ENCODE data around the gene MTX2.

Gene MTX2

DNA sequence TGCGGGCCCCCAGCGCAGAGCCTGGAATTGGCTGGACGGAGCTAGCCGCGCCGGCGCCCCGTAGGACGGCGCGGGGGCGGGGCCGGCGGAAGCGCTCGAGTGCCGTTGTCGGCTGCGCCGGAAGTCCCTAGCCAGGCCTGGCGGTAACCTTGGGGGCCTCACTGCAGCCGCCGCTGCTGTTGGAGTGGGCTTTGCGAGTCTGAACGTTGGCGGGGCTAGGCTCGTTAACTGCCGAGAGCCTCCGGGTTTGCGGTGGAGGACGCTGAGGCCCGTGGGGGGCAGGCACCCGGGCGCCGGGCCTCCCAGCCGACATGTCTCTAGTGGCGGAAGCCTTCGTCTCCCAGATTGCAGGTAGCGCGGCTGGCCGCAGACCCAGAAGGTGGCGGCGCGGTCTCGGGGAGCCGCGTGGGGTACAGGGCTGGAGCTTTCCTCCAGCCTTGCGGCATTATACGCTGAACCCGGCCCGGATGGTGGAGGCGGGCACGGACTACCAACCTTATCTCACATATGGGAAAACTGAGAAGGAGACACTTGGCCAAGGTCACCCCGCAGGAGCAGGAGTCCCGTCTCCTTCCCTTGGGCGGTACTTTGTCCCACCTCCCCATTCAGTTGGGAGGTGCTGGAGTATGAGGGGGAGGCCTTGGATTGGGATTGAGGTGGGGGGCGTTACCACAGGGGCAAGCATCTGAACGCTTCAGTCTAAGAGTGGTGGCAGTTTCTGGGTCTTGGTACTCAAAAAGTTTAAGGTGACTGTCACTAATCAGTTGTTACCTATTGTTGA is at the start of gene MTX2:
MTX2 (plus strand) TSS at position 124 of the 781 bp plus-strand sequence; CDS start at position 312, 188 bp downstream.
- TF ChIP-seq, protein P1, sequence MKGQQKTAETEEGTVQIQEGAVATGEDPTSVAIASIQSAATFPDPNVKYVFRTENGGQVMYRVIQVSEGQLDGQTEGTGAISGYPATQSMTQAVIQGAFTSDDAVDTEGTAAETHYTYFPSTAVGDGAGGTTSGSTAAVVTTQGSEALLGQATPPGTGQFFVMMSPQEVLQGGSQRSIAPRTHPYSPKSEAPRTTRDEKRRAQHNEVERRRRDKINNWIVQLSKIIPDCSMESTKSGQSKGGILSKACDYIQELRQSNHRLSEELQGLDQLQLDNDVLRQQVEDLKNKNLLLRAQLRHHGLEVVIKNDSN (IDR thresholded peaks at IDR 0.05) = no peak
- peak; percentile 67 for TF ChIP-seq EGR1 (IDR thresholded peaks at IDR 0.05)
- peak; percentile 50; the same call in 1 of the 2 replicates for TF ChIP-seq CREB1 (IDR thresholded peaks at IDR 0.05; ENCODE audit: low read depth)
- no peak for TF ChIP-seq TEAD4 (IDR thresholded peaks at IDR 0.05)
- TF ChIP-seq, protein P2, sequence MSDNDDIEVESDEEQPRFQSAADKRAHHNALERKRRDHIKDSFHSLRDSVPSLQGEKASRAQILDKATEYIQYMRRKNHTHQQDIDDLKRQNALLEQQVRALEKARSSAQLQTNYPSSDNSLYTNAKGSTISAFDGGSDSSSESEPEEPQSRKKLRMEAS (IDR thresholded peaks at IDR 0.05) = peak; percentile 53
- TF ChIP-seq ZBTB7A (IDR thresholded peaks at IDR 0.05; ENCODE audit: low read depth) = no peak
- peak; percentile 55; the same call in 1 of the 2 replicates for TF ChIP-seq YY1 (IDR thresholded peaks at IDR 0.05; ENCODE audit: low read depth)
- TF ChIP-seq NFIC (IDR thresholded peaks at IDR 0.05) = no peak
- peak; percentile 36; the same call in 1 of the 2 replicates for TF ChIP-seq TCF12 (IDR thresholded peaks at IDR 0.05; ENCODE audit: low read depth)
- no peak for TF ChIP-seq EP300 (IDR thresholded peaks at IDR 0.05; ENCODE audit: borderline replicate concordance)
- TF ChIP-seq CEBPB (IDR thresholded peaks at IDR 0.05) = no peak
- peak; percentile 91 for TF ChIP-seq TAF1 (IDR thresholded peaks at IDR 0.05; ENCODE audit: low read depth)
- no peak for TF ChIP-seq RAD21 (IDR thresholded peaks at IDR 0.05; ENCODE audit: low read depth)
- TF ChIP-seq, protein P3, sequence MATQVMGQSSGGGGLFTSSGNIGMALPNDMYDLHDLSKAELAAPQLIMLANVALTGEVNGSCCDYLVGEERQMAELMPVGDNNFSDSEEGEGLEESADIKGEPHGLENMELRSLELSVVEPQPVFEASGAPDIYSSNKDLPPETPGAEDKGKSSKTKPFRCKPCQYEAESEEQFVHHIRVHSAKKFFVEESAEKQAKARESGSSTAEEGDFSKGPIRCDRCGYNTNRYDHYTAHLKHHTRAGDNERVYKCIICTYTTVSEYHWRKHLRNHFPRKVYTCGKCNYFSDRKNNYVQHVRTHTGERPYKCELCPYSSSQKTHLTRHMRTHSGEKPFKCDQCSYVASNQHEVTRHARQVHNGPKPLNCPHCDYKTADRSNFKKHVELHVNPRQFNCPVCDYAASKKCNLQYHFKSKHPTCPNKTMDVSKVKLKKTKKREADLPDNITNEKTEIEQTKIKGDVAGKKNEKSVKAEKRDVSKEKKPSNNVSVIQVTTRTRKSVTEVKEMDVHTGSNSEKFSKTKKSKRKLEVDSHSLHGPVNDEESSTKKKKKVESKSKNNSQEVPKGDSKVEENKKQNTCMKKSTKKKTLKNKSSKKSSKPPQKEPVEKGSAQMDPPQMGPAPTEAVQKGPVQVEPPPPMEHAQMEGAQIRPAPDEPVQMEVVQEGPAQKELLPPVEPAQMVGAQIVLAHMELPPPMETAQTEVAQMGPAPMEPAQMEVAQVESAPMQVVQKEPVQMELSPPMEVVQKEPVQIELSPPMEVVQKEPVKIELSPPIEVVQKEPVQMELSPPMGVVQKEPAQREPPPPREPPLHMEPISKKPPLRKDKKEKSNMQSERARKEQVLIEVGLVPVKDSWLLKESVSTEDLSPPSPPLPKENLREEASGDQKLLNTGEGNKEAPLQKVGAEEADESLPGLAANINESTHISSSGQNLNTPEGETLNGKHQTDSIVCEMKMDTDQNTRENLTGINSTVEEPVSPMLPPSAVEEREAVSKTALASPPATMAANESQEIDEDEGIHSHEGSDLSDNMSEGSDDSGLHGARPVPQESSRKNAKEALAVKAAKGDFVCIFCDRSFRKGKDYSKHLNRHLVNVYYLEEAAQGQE (IDR thresholded peaks at IDR 0.05; ENCODE audit: low read depth) = no peak
- TF ChIP-seq FOXM1 (IDR thresholded peaks at IDR 0.05; ENCODE audit: borderline replicate concordance, low read depth) = no peak

DNA sequence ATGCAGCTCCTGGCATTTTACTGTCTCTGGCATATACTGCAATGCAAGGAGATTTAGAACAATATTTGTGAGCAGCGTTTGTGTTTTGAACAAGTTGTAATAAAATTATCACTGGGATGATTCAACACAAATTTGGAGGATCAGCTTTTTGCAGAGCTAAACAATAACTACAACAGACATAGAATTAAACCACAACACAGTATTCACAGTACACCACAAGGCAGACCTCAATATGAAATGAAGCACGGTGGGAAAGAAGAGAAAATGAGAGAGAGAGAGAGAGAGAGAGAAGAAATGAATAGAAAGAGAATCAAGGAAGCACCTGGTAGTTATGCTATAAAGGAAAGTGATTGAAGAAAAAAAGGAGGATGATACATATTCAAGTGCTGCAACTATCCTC is 41.4 kb upstream of the MTX2 start:
- no peak for TF ChIP-seq CREB1 (IDR thresholded peaks at IDR 0.05; ENCODE audit: low read depth)
- no peak for TF ChIP-seq TCF12 (IDR thresholded peaks at IDR 0.05; ENCODE audit: low read depth)
- no peak for TF ChIP-seq NFIC (IDR thresholded peaks at IDR 0.05)
- no peak for TF ChIP-seq CEBPB (IDR thresholded peaks at IDR 0.05)
- no peak for TF ChIP-seq ZBTB7A (IDR thresholded peaks at IDR 0.05; ENCODE audit: low read depth)
- no peak for TF ChIP-seq TEAD4 (IDR thresholded peaks at IDR 0.05)
- no peak for TF ChIP-seq TAF1 (IDR thresholded peaks at IDR 0.05; ENCODE audit: low read depth)
- TF ChIP-seq, protein P3 (IDR thresholded peaks at IDR 0.05; ENCODE audit: low read depth) = no peak
- TF ChIP-seq YY1 (IDR thresholded peaks at IDR 0.05; ENCODE audit: low read depth) = no peak
- TF ChIP-seq, protein P2 (IDR thresholded peaks at IDR 0.05) = no peak
- no peak for TF ChIP-seq EGR1 (IDR thresholded peaks at IDR 0.05)
- no peak for TF ChIP-seq FOXM1 (IDR thresholded peaks at IDR 0.05; ENCODE audit: borderline replicate concordance, low read depth)
- TF ChIP-seq EP300 (IDR thresholded peaks at IDR 0.05; ENCODE audit: borderline replicate concordance) = no peak
- no peak for TF ChIP-seq RAD21 (IDR thresholded peaks at IDR 0.05; ENCODE audit: low read depth)
- TF ChIP-seq, protein P1 (IDR thresholded peaks at IDR 0.05) = no peak

DNA sequence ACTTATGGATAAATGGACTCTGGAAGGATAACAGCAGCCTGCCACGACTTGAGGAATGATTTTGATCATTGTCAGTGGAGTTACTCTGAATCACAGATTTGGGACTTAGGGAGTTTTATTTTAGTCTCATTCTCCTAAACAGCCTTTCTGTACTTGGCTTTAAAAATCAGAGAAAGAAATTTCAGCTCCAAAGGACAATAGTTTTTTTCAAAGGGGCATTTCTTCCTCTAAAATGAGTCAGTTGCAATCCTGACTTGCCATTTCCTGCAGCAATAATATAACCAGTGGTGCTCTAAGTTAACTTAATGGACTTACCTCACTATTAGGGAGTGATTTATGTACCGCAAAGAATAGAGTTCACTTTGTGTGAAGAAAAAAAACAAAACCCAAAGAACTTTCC is 35.1 kb upstream of the MTX2 start:
- no peak for TF ChIP-seq TEAD4 (IDR thresholded peaks at IDR 0.05)

DNA sequence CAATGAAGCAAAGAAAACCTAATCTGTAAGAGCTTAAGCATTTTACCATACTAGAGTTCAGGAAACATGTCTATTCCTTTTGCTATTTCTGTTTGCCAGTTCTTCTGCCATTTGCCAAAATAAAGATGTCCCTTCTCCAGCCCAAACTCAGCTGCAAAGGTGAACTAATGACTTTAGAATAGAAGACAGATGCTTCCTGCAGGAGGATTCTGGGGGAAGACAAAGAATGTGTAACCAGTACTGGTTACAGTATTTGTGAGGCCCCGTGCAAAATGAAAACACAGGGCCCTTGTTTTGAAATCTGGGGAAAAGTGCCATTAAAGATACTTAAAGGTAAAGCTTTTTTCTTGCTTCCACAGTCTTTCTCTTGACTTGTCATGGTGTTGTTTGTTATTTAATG is 34.3 kb upstream of the MTX2 start:
- no peak for TF ChIP-seq FOXM1 (IDR thresholded peaks at IDR 0.05; ENCODE audit: borderline replicate concordance, low read depth)

DNA sequence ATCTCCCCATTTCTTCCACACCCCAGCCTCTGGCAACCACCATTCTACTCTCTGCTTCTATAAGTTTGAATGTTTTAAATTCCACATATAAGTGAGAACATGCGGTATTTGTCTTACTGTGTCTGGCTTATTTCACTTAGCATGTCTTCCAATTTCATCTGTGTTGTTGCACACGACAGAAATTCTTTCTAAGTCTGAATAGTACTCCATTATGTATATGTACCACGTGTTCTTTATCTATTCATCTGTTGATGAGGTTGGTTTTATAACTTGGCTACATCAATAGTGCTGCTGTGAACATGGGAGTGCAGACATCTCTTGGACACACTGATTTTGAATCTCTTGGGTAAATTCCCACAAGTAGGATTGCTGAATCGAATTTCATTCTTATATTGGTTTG is 31.8 kb upstream of the MTX2 start:
- no peak for TF ChIP-seq NFIC (IDR thresholded peaks at IDR 0.05)
- no peak for TF ChIP-seq ZBTB7A (IDR thresholded peaks at IDR 0.05; ENCODE audit: low read depth)
- TF ChIP-seq RAD21 (IDR thresholded peaks at IDR 0.05; ENCODE audit: low read depth) = no peak
- TF ChIP-seq, protein P1 (IDR thresholded peaks at IDR 0.05) = no peak
- TF ChIP-seq FOXM1 (IDR thresholded peaks at IDR 0.05; ENCODE audit: borderline replicate concordance, low read depth) = no peak
- TF ChIP-seq EP300 (IDR thresholded peaks at IDR 0.05; ENCODE audit: borderline replicate concordance) = no peak
- TF ChIP-seq, protein P2 (IDR thresholded peaks at IDR 0.05) = no peak
- no peak for TF ChIP-seq YY1 (IDR thresholded peaks at IDR 0.05; ENCODE audit: low read depth)
- TF ChIP-seq TAF1 (IDR thresholded peaks at IDR 0.05; ENCODE audit: low read depth) = no peak
- no peak for TF ChIP-seq CEBPB (IDR thresholded peaks at IDR 0.05)
- no peak for TF ChIP-seq EGR1 (IDR thresholded peaks at IDR 0.05)
- no peak for TF ChIP-seq TEAD4 (IDR thresholded peaks at IDR 0.05)
- TF ChIP-seq TCF12 (IDR thresholded peaks at IDR 0.05; ENCODE audit: low read depth) = no peak
- TF ChIP-seq CREB1 (IDR thresholded peaks at IDR 0.05; ENCODE audit: low read depth) = no peak
